GM04503 (cell line): ENCODE results near the gene ZNF747.
A peak's percentile ranks its signal among the peaks of the same experiment; 100 is the strongest.

Source experiments
- DNase-seq: peaks from one replicate; pipeline ENCODE4 v3.0.0-alpha.2; 2012; ENCODE audit warnings: low read depth

Gene ZNF747

DNA sequence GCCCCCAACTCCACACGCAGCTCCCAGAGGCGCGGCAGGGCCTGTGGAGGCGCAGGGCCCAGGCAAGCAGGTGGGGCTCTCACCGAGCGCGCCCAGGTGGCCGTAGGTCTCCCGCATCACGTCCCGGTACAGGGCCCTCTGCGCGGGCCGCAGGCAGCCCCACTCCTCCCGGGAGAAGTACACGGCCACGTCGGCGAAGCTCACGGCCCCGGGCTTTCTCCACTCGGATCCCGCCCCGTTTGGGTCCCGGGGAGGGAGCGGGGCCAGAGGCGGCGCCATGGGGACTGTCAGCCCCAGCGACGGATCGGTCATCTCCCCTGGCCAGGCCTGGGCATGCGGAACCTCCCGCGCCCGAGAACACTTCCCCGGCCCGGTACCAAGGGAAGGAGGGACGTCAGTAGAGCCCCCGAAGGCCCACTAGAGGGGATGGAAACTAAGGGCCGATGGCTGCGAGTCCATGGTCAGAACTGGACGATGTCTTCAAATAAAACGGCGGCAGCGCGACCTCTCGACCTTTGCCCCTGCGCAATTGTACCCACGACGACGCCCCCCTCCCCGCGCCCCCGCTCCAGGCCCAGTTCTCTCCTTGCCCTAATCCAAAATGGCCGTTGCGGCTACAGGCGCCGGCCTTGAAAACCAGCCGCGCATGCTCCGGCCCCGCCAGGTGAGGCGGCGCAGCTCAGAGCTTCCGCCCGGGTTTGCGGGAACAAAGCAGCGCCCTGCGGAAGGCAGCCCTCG is at the start of gene ZNF747:
TSS of gene ZNF747 (minus strand) at position 491 of the 738 bp plus-strand sequence. CDS start at position 312, 179 bp downstream.
- no peak for DNase-seq

DNA sequence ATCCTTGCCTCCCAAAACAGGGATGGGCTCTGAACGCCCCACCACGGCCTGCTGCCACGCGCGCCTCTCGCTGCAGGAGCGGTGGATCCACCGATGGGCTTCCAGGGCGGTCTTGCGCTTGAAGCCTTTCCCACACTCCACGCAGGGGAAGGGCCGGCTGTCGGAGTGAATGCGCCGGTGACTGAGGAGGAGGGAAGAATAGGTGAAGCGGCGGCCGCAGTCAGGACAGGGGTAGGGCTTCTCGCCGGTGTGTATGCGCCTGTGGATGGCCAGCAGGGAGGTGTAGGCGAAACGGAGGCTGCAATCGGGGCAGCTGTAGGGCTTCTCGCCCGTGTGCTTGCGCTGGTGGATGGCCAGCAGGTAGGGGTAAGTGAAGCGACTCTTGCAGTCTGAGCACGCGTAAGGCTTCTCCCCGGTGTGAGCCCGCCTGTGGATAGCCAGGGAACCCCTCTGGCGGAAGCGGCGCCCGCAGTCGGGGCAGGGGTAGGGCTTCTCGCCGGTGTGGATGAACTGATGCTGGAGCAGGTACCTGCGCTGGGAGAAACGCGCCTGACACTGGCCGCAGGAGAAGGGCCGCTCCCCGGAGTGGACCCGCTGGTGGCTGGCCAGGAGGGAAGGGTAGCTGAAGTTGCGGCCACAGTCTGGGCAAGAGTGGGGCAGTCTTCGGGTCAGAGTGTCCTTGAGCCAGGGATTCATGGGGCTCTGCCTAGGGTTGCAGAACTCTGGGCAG is 48.1 kb upstream of the ZNF747 start:
- DNase-seq: no peak

DNA sequence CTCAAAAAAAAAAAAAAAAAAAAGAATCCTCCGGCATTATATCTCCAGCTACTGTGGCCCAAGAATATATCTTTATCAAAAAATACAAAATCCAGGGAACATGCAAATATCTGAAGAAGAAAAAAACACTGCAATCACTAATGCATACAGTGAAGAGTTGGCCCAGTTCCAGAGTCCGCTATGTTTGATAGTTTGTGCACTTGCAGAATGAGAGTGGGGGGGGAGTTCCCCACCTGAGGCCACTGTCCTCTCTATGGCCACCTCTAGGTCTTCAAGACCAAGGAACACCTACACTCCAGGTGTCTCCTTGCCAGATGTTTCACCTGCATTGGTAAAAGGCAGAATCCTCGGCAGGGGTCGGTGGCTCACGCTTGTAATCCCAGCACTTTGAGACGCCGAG is 46.8 kb upstream of the ZNF747 start:
- no peak for DNase-seq

DNA sequence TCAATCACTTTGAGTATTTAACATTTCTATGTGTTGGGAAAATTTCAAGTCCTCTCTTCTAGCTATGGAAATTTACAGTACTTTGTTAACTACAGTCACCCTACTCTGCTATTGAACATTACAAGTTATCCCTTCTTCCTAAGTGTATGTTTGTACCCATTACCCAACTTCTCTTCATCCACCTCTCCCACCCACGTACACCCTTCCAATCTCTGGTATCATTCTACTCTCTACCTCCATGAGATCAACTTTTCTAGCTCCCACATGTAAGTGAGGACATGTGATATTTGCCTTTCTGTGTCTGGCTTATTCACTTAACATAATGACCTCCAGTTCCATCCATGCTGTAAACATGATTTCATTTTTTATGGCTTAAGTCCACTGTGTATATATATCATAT is 40.0 kb upstream of the ZNF747 start:
- no peak for DNase-seq

DNA sequence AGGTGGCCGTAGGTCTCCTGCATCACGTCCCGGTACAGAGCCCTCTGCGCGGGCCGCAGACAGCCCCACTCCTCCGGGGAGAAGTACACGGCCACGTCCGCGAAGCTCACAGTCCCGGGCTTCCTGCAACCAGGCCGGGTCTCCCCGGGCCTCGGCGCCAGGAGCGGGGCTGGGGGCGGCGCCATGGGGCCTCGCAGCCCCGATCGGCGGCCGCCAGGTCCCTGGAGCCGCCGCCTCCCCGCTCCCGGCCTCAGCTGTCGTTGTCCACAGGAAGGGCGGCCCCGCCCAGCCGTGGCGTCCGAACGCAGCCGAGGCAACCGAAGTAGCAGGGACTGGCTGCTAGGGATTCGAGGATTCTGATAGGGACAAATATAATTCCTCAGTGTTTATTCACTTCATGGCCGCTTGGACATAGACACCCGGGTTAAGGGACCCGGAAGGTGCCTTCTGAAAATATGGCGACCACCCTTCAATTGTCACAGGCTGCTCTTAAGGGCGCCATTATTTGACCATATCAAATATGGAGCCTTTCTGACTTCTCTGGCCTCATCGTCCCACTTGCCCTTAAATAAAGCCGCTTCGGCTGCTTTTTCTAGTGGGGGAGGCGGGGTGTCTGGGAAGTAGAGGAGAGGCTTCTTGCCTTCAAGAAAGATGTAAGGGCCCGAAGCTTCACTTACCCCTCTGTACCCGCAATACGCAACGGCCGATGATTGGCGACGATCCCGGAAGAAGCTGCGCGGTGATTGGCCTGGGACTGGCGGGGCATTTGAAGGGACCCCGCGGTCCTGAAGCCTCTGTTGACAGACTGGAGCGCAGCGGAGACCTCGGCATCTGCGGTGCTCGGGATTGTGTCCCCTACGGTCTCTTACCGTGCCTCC is 37.0 kb upstream of the ZNF747 start, which contains the start of gene ZNF688:
TSS of gene ZNF688 (minus strand) at position 270 of the 878 bp plus-strand sequence. CDS start at position 185, 85 bp downstream.
- DNase-seq: peak; percentile 93

DNA sequence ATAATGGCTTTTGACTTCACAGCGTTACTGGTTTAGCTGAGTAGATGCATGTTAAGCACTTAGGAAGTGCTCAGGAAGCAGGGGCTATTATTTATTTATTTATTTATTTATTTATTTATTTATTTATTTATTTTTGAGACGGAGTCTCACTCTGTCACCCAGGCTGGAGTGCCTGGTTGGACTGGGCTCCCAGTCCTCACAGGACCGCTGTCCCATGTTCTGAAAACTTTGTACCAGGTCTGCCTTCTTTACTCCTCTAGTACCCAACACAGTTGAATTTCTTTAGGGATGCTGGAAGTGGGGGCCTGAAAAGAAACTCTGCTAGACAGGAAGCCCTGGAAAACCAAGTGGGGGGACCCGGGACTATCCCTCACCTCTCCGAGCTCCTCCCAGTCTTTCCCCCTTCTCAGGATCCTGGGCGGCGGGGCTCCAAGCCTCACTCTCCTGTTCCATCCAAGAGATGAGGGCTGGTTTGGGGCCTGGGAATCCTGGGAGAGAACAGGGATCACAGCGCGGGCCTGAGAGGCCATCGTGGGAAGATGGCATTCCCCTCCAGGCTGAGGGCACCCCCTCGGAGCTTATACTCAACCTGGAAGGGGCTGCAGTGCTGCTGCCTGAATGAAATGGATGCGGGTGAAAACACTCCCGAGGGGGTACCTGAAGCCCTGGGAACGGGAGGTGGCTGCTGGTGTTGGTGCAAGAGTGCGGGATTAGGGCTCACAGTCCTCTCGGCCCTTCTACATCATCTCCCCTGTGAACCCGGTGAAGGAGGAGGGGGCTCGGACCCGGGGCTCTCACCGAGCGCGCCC is 36.2 kb upstream of the ZNF747 start:
- DNase-seq: no peak

DNA sequence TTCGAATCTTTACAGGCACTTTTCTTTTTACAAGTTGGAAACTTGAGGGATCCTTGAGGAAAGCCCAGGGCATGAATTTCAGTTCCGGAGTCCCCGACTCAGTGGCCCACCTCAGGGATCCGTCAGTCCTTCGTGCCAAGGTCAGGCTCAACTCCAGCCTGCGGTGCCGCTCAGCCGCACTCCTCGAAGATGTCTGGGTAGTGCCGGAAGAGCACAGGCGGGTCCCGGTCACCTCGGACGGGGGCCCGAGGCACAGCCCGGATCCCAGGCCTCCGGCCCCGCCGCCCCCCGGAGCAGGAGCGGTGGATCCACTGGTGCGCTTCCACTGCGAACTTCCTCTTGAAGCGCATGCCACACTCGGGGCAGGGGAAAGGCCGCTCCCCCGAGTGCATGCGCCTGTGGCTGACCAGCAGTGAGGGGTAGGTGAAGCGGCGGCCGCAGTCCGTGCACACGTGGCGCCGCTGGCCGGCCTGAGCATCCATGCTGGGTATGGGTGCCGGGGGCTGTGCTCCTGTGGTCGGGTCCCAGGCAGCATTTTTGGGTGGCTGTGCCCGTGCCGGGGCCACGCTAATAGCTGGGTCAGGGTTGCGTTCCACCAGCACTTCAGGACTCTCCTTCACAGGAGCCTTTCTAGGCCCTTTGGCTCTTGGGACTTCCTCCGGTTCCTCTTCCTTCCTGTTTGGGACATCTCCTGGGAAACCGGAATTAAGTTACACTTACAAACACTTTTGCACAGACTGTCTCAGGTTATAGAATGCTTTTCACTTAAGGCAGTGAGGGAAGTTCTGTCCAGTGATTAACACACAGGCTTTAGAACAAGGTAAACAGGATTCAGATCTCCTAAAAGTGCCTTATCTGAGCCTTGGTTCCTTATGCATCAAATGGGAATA is 35.3 kb upstream of the ZNF747 start:
- no peak for DNase-seq

DNA sequence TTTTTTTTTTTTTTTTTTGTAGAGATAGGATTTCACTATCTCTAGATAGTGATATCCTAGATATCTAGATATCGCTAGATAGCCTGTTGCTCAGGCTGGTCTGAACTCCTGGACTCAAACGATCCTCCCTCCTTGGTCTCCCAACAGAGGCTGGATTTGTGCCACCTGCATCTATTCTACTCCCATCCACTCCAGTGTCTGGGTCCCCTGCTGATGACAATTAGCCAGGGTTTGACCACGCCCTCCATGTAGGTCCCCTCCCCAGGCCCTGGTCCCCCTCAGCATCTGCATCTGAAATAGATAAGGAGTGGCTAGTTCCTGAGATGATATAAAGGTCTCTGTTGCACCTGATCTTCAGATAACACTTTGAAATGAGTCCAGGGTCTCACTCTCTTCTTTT is 34.6 kb upstream of the ZNF747 start:
- no peak for DNase-seq

DNA sequence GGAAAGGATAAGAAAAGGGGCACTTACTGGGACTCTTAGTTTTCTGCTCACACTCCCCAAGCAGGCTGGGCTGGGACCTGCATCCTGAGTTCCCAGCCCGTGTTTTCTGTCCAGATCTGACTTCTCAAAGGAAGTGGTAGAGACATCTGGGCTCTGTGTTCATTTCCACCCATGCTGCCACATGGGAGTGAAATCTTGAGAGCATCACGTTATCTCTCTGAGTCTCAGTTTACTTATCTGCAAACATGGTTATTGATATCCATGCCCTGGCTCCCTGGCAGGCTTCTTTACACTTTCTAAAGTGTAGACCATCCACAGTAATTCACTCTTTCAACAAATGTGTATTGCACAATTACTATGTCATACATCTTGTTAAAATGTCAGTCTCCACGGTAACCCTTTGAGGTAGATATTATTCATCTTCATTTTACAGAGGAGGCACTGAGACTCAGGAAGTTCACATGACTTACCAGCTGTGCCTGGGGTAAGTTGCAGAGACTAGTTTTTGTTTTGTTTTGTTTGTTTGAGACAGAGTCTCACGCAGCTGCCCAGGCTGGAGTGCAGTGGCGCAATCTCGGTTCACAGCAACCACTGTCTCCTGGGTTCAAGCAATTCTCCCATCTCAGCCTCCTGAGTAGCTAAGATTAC is 33.5 kb upstream of the ZNF747 start:
- peak; percentile 56 for DNase-seq

DNA sequence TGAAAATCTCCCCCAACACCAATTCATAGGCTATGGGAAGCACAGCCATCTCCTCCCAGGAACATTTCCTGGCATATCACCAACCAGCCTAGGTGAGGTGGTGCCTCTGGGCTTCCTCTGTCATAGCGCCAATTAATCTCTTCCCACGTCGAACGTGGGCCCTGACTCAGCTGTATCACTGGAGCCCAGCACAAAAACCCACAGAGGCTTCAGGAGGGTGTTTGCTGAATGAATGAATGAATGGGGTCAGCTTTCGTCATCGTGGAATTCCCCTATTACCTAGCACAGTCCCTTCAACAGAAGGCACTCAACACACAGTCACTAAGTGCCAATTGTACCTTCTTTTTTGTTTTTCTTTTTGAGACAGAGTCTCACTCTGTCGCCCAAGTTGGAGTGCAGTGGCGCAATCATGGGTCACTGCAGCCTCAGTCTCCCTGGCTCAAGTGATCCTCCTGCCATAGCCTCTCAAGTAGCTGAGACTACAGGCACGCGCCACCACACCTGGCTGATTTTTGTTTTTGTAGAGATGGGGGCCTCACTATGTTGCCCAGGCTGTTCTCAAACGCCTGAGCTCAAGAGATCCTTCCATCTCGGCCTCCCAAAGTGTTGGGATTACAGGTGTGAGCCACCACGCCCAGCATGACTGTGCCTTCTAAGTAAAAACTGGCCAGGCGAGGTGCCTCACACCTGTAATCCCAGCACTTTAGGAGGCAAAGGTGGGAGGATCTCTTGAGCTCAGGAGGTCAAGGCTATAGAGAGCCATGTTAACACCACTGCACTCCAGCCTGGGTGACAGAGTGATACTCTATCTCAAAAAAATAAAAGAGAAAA is 32.7 kb upstream of the ZNF747 start:
- DNase-seq: no peak

DNA sequence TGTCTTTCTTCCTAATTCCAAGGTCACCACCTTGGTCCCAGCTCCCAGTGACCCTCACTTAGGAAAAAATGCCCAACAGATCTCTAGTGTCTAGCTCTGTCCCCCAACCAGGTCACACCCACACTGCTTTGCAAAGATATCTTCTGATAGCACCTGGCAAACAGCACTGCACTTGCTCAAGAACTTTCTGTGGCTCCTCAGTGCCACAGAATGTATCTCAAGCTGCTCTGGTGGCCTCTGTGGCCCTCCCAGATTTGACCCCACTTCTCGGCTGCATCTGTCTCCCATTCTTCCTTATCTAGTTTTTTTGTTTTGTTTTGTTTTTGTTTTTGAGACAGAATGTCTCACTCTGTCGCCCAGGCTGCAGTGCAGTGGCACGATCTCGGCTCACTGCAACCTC is 31.9 kb upstream of the ZNF747 start:
- no peak for DNase-seq

DNA sequence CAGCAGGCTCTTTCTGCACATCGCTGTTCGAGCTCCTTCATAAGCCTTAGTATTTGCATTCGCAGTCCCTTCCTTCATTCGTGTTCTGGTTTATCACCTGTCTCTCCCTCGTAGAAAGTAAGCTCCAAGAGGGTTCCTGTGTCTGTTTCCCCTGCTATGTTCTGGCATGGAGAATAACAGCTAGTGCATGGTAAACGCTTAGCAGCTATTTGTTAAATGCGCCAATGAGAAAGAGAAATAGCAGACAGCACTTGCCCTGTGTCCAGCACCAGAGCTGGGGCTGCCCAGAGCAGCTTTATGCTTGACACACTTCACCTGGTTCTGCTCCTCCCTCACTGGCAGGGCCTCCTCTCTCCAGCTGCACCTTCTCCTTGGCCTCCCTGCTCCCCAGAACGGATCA is 31.3 kb upstream of the ZNF747 start:
- no peak for DNase-seq

DNA sequence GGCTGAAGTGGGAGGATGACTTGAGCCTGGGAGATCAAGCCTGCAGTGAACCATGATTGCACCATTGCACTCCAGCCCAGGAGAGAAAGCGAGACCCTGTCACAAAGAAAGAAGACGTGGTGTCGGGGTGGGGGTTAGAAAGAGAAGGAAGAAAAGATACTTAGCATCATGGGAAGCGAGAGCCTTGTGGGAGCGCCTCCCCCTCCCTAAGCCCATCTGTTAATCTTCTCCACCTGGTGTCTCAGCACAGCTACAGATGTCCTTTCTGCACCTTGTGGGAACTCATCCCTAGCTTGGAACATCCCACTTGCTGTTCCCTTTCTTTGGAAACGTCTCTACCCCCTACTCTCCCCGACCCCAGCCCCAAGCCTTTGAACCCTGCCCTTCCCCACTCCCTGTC is 30.9 kb upstream of the ZNF747 start:
- no peak for DNase-seq

DNA sequence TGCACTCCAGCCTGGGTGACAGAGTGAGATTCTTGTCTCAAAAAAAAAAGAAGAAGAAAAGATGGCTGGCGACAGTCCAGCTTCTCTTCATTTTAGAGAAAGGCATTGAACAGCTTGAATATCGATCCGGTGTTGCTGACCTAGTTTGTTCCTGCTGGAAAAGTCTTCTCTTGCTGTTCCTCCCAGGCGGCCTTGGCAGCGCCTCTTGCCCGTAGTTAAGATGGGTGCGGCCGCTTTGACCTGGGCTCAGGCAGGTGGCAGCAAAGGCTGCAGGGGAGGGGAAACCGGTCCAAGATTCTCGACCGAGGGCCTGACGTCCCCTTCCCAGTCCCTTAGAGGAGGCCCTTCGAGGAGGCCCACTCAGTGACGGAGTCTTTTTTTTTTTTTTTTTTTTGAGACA is 27.4 kb upstream of the ZNF747 start:
- DNase-seq: no peak

DNA sequence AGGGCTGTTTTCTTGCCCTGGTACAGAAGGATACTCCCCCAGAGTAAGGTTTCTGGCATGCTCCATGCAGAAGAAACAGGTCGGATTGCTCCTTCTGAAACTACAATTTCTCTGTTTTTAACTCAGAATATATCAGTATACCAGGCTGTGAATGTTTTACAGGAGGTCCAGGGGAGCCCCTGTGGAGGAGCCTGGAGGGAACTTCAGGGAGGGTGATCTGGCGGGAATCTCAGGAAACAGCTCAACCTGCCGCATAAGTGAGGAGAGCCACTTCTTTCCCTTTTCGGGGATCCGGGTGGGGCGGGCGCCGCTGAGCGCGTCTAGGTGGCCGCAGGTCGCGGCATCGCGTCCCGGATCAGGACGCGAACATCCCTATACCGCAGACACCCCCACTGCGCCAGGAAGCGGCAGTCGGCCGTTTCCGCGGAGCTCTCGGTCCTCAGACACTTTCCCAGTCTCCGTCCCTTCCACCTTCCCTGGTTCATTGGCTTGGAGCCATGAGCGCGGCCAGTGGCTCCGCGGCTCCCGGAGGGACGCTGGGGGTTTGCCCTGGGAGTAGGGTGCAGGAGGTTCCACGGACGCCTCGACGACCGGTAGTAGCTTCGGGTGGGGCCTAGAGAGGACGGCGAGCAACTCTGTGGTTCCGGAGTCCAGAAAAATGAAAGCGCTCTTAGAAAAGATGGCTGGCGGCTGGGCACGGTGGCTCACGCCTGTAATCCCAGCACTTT is 26.6 kb upstream of the ZNF747 start:
- no peak for DNase-seq

DNA sequence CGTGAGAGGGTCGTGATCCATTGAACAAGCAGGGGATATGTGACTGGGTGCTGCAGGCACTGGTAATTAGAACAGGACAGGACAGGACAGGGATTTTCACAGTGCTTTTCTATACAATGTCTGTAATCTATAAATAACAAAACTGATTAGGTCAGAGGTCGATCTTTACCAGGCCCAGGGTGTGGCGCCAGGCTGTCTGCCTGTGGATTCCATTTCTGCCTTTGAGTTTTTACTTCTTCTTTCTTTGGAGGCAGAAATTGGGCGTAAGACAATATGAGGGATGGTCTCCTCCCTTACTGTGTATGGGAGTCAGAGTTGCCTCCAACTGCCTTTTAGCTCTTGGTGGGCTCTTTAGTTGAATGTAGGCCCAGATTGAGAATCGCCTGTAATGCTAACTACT is 25.0 kb upstream of the ZNF747 start:
- DNase-seq: no peak

DNA sequence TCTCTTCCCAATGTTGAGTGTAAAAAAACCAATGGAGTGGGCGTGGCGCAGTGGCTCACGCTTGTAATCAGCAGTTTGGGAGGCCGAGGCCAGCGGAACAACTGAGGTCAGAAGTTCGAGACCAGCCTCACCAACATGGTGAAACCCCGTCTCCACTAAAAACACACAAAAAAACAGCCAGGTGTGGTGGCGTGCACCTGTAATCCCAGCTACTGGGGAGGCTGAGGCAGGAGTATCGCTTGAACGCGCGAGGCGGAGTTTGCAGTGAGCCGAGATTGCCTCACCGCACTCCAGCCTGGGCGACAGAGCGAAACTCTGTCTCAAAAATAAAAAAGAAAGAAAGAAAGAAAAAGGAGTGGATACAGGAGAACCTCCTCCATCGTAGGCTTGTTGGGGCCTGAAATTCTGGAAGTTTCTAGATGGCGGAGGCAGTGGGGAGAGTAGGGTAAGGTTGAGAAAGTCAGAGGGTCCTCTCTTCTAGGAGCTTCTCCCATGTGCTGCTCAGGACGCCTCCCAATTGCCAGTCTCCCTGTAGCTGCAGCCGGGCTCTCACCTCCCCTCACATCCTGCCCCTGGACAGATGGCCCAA is 24.2 kb upstream of the ZNF747 start:
- no peak for DNase-seq
